SK-N-SH (cell line): Measurements from ENCODE around the gene SDF4. TPM values are rescaled to one million over a fixed set of nuclear protein-coding genes. Genes with fewer than 3 reads are reported as not detected.

Experiments
- CTCF ChIA-PET: fragments of 300-600, 350-600 bp; formaldehyde crosslinking; extraction: SDS; loops from one replicate; lab custom pipeline; 2021; lab: Yijun Ruan, JAX
- POLR2A ChIA-PET: fragments of 350-600 bp; sonication (Branson Sonifier 250); formaldehyde crosslinking; extraction: SDS; loops from one replicate; lab custom pipeline; 2020; ENCODE audit warnings: antibody characterized with exemption, inconsistent platforms; lab: Yijun Ruan, JAX
- DNase-seq: peaks from one replicate; pipeline ENCODE4 v3.0.0; 2012
- H2AFZ ChIP-seq: fragments of 200-600 bp; sonication (generic); 2 replicates; pipeline ENCODE4 v1.8.1; 2016; ENCODE audit warnings: antibody characterized with exemption, mild to moderate bottlenecking, low read depth
- H3F3A ChIP-seq: fragments of 200-600 bp; sonication (generic); replicated peaks from 2 replicates; pipeline ENCODE3; 2016; ENCODE audit warnings: antibody characterized with exemption, mild to moderate bottlenecking; ENCODE audit not compliant: insufficient read depth
- H3K27ac ChIP-seq, 2 experiments: fragments of 200-500 bp in 1 of 2; fragments of 200-600 bp in 1 of 2; sonication (Bioruptor generic) in 1 of 2; sonication (generic), shearing (Covaris generic) in 1 of 2; 2 replicates each; pipeline versions ENCODE4 v1.5.1 to v1.6.1; 2014 to 2016; ENCODE audit warnings: low read depth in 2 of 2, inconsistent platforms in 1 of 2, low read length in 1 of 2, mild to moderate bottlenecking in 1 of 2, mixed read lengths in 1 of 2
- H3K27me3 ChIP-seq: fragments of 200-600 bp; sonication (generic), shearing (Covaris generic); 2 replicates; pipeline ENCODE4 v1.6.1; 2016; ENCODE audit warnings: mixed run types; ENCODE audit not compliant: insufficient read depth
- H3K36me3 ChIP-seq, 2 experiments: fragments of 200-500 bp in 1 of 2; fragments of 200-600 bp in 1 of 2; sonication (Bioruptor generic) in 1 of 2; sonication (generic) in 1 of 2; replicated peaks in 1 of 2; 2 replicates each; pipeline versions ENCODE3 to v1.5.1; 2014 to 2016; ENCODE audit warnings: low read length in 1 of 2, mild to moderate bottlenecking in 1 of 2; ENCODE audit not compliant: insufficient read depth in 2 of 2, control insufficient read depth in 1 of 2
- H3K4me1 ChIP-seq, 2 experiments: fragments of 200-500 bp in 1 of 2; fragments of 200-600 bp in 1 of 2; sonication (Bioruptor generic) in 1 of 2; sonication (generic), shearing (Covaris generic) in 1 of 2; 2 replicates each; pipeline versions ENCODE4 v1.5.1 to v1.6.1; 2014 to 2016; ENCODE audit warnings: low read depth in 1 of 2, low read length in 1 of 2, mixed run types in 1 of 2; ENCODE audit not compliant: insufficient read depth in 2 of 2, control insufficient read depth in 1 of 2
- H3K4me2 ChIP-seq: fragments of 200-600 bp; sonication (generic), shearing (Covaris generic); 2 replicates; pipeline ENCODE4 v1.6.1; 2017; ENCODE audit warnings: mixed run types
- H3K4me3 ChIP-seq, 2 experiments: fragments of 200-500 bp in 1 of 2; fragments of 200-600 bp in 1 of 2; sonication (Bioruptor generic) in 1 of 2; sonication (generic), shearing (Covaris generic) in 1 of 2; 2 replicates each; pipeline versions ENCODE4 v1.5.1 to v1.8.1; 2014 to 2016; ENCODE audit warnings: low read depth in 2 of 2, inconsistent platforms in 1 of 2, low read length in 1 of 2, mild to moderate bottlenecking in 1 of 2, mixed read lengths in 1 of 2, moderate library complexity in 1 of 2
- H3K79me2 ChIP-seq: fragments of 200-600 bp; sonication (generic); 2 replicates; pipeline ENCODE4 v1.8.1; 2017; ENCODE audit warnings: mild to moderate bottlenecking; ENCODE audit not compliant: insufficient read depth
- H3K9ac ChIP-seq: fragments of 200-600 bp; sonication (generic); 2 replicates; pipeline ENCODE4 v1.6.1; 2017; ENCODE audit warnings: mixed run types
- H3K9me2 ChIP-seq: fragments of 200-600 bp; sonication (generic); 2 replicates; pipeline ENCODE4 v1.6.1; 2017; ENCODE audit warnings: mixed run types
- H3K9me3 ChIP-seq: fragments of 200-600 bp; sonication (generic); 2 replicates; pipeline ENCODE4 v1.6.1; 2017; ENCODE audit warnings: mixed run types, mild to moderate bottlenecking, moderate library complexity
- H4K20me1 ChIP-seq: fragments of 200-600 bp; sonication (generic); 2 replicates; pipeline ENCODE4 v1.6.1; 2017; ENCODE audit warnings: mild to moderate bottlenecking, mixed run types; ENCODE audit not compliant: insufficient read depth
- CHD2 ChIP-seq: fragments of 150-350 bp; IDR thresholded peaks from 2 replicates; pipeline ENCODE4 v1.6.1; 2018; ENCODE audit warnings: low read length; ENCODE audit not compliant: partially characterized antibody
- CTCF ChIP-seq: fragments of 200-600 bp; sonication (generic); IDR thresholded peaks from 2 replicates; pipeline ENCODE4 v1.6.1; 2017; ENCODE audit warnings: antibody characterized with exemption, mild to moderate bottlenecking, moderate library complexity
- ELF1 ChIP-seq: IDR thresholded peaks from 2 replicates; pipeline ENCODE4 v1.4.0; 2012
- EP300 ChIP-seq, 2 experiments: IDR thresholded peaks; 2 replicates each; pipeline versions ENCODE4 v1.4.0 to v1.6.1; 2012; ENCODE audit warnings: borderline replicate concordance in 1 of 2, low read depth in 1 of 2, low read length in 1 of 2
- EZH2phosphoT487 ChIP-seq: fragments of 200-600 bp; sonication (generic); IDR thresholded peaks from 2 replicates; pipeline ENCODE4 v1.6.1; 2017; ENCODE audit warnings: low read depth, mixed run types, mild to moderate bottlenecking, antibody characterized with exemption, moderate library complexity, borderline replicate concordance
- FOXJ3 ChIP-seq: sonication (generic); formaldehyde crosslinking; IDR thresholded peaks from 2 replicates; pipeline ENCODE4 v1.5.1; 2020; ENCODE audit warnings: mild to moderate bottlenecking, missing genetic modification reagents
- FOXM1 ChIP-seq: IDR thresholded peaks from 2 replicates; pipeline ENCODE4 v1.4.0; 2012; ENCODE audit warnings: low read depth, mild to moderate bottlenecking
- GABPA ChIP-seq: IDR thresholded peaks from 2 replicates; pipeline ENCODE4 v1.4.0; 2012; ENCODE audit warnings: low read depth, mild to moderate bottlenecking
- GATA2 ChIP-seq: sonication (generic); formaldehyde crosslinking; IDR thresholded peaks from 2 replicates; pipeline ENCODE4 v1.5.0; 2020; ENCODE audit warnings: mild to moderate bottlenecking, missing genetic modification reagents
- MXI1 ChIP-seq: IDR thresholded peaks from 2 replicates; pipeline ENCODE4 v1.6.1; 2012; ENCODE audit warnings: mild to moderate bottlenecking, low read depth, low read length, improper control_type of control experiment
- NRF1 ChIP-seq: IDR thresholded peaks from 2 replicates; pipeline ENCODE4 v1.6.1; 2012; ENCODE audit warnings: low read depth, mild to moderate bottlenecking, low read length
- POLR2AphosphoS5 ChIP-seq: IDR thresholded peaks from 2 replicates; pipeline ENCODE4 v1.6.1; 2012; ENCODE audit warnings: low read depth, low read length
- RAD21 ChIP-seq: IDR thresholded peaks from 2 replicates; pipeline ENCODE4 v1.6.1; 2012; ENCODE audit warnings: mild to moderate bottlenecking, low read length
- RCOR1 ChIP-seq: fragments of 150-350 bp; IDR thresholded peaks from 2 replicates; pipeline ENCODE4 v1.6.1; 2017; ENCODE audit warnings: antibody characterized with exemption, low read length
- REST ChIP-seq: IDR thresholded peaks from 2 replicates; pipeline ENCODE4 v1.6.1; 2012; ENCODE audit warnings: mild to moderate bottlenecking, low read depth, low read length, moderate library complexity
- RXRA ChIP-seq: IDR thresholded peaks from 2 replicates; pipeline ENCODE4 v1.4.0; 2012; ENCODE audit warnings: low read depth, mild to moderate bottlenecking, borderline replicate concordance
- SIN3A ChIP-seq: IDR thresholded peaks from 2 replicates; pipeline ENCODE4 v1.6.1; 2012; ENCODE audit warnings: low read depth, mild to moderate bottlenecking, low read length, moderate library complexity, borderline replicate concordance
- TEAD4 ChIP-seq: IDR thresholded peaks from 2 replicates; pipeline ENCODE4 v1.4.0; 2012; ENCODE audit warnings: mild to moderate bottlenecking, borderline replicate concordance; ENCODE audit not compliant: insufficient read depth
- USF1 ChIP-seq: IDR thresholded peaks from 2 replicates; pipeline ENCODE4 v1.4.0; 2012; ENCODE audit warnings: low read depth, borderline replicate concordance
- USF2 ChIP-seq: fragments of 150-350 bp; IDR thresholded peaks from 2 replicates; pipeline ENCODE4 v1.6.1; 2017; ENCODE audit warnings: antibody characterized with exemption, low read length, low read depth, borderline replicate concordance
- YY1 ChIP-seq: IDR thresholded peaks from 2 replicates; pipeline ENCODE4 v1.4.0; 2012; ENCODE audit warnings: low read depth, mild to moderate bottlenecking
- ZBTB33 ChIP-seq: IDR thresholded peaks from 2 replicates; pipeline ENCODE4 v1.4.0; 2012; ENCODE audit warnings: low read depth, borderline replicate concordance
- WGBS: methylation state at CpG from one replicate; pipeline ENCODE4 v1.1.6; 2017; ENCODE audit warnings: low lambda C conversion rate; 5-methylcytosine and 5-hydroxymethylcytosine counted together
- polyA plus RNA-seq, 3 experiments: library from polyadenylated mRNA; depleted of rRNA; stranded (reverse); fragments of >200 nt; gene quantifications; 2 replicates each; pipeline ENCODE4 v1.2.3, GENCODE V29; 2012

The SDF4 gene
- polyA plus RNA-seq, 1 of the 3 experiments (the other 2 are of a cell fraction): 265 TPM

GRCh38 chr1:1273512-1274298 is 41.9 kb upstream of the SDF4 start, which contains the start of gene UBE2J2:
TSS of gene UBE2J2 (minus strand) at chr1:1273854. CDS start at chr1:1267992, 5,862 bp downstream.
- peak within 1 kb of the TSS; percentile 83 for H3K9ac ChIP-seq
- H3K27ac ChIP-seq: peak within 1 kb of the TSS; percentile 47 to 68; a peak in 3 of 4 replicates
- peaks cover 0 to 28% of the 10 kb centered on the region in 2 experiments; a peak in 1 of 4 replicates for H3K4me1 ChIP-seq
- H3K9me2 ChIP-seq: no peaks in the 10 kb centered on the region
- CTCF ChIA-PET: interaction anchor here (0.6 to 1.8 kb wide), 5 partner anchors 16 to 151 kb away, joined by 3 to 10 read pairs (median 3); no protein-coding TSS in a partner anchor
- POLR2A ChIA-PET: interaction anchor here (1.0 to 1.4 kb wide), 5 partner anchors 10 to 117 kb away, joined by 3 to 4 read pairs (median 3); no protein-coding TSS in a partner anchor
- H3K4me2 ChIP-seq: peak within 1 kb of the TSS; percentile 96
- peaks cover 0 to 4% of the 10 kb centered on the region in 2 experiments for H3K36me3 ChIP-seq
- H4K20me1 ChIP-seq: peaks cover 42% of the 10 kb centered on the region
- no peaks in the 10 kb centered on the region for H3K27me3 ChIP-seq
- H3K79me2 ChIP-seq: peaks cover 44% of the 10 kb centered on the region
- 0% methylated on average over 7 of the region's 105 CpGs for WGBS
- H2AFZ ChIP-seq: peak within 1 kb of the TSS; percentile 72
- H3F3A ChIP-seq: no peaks in the 10 kb centered on the region
- DNase-seq: peak; percentile 100
- H3K4me3 ChIP-seq: peak within 1 kb of the TSS; percentile 76 to 84
- no peaks in the 10 kb centered on the region for H3K9me3 ChIP-seq
- peak; percentile 58; the same call in 1 of the 2 replicates for TF ChIP-seq NRF1
- TF ChIP-seq RXRA: no peak
- TF ChIP-seq EP300 (IDR thresholded peaks at IDR 0.05; ENCODE audit: borderline replicate concordance in 1 of 2, low read depth in 1 of 2, low read length in 1 of 2): no peak
- TF ChIP-seq ZBTB33: 0 out of 2 replicates have a peak, but pooled peaks have one; percentile 14
- peak; percentile 80 for TF ChIP-seq MXI1
- no peak for TF ChIP-seq USF2
- no peak for TF ChIP-seq FOXJ3
- peak; percentile 89 for TF ChIP-seq GABPA
- peak; percentile 54; the same call in 1 of the 2 replicates for TF ChIP-seq POLR2AphosphoS5
- TF ChIP-seq REST: 0 out of 2 replicates have a peak, but pooled peaks have one; percentile 16
- peak; percentile 94 for TF ChIP-seq CHD2
- no peak for TF ChIP-seq USF1
- TF ChIP-seq CTCF: no peak
- peak; percentile 60; the same call in 1 of the 2 replicates for TF ChIP-seq ELF1
- TF ChIP-seq EZH2phosphoT487: no peak
- no peak for TF ChIP-seq FOXM1
- no peak for TF ChIP-seq RCOR1
- TF ChIP-seq YY1: peak; percentile 93
- TF ChIP-seq RAD21: no peak
- no peak for TF ChIP-seq GATA2 (CRISPR knock-in tag)
- TF ChIP-seq SIN3A: peak; percentile 58; the same call in 1 of the 2 replicates
- TF ChIP-seq TEAD4: no peak
